WTC11 (cell line): ENCODE data around the gene CXorf65. TPM values are rescaled to one million over a fixed set of nuclear protein-coding genes. Genes with fewer than 3 reads are reported as not detected.

Source experiments
- ATAC-seq: fragments of 200-7000 bp; cut with Tn5 transposase; 2 replicates; pipeline ENCODE4 v1.10.0; 2021; ENCODE audit warnings: mild to moderate bottlenecking, moderate library complexity
- CTCF ChIA-PET: fragments of 300-600 bp; sonication (Branson Sonifier 250); formaldehyde crosslinking; loops from one replicate; lab custom pipeline; 2021; ENCODE audit warnings: antibody characterized with exemption; lab: Charles Lee
- POLR2A ChIA-PET: fragments of 350-600 bp; sonication (Branson Sonifier 250); formaldehyde crosslinking; loops from one replicate; lab custom pipeline; 2021; ENCODE audit warnings: antibody characterized with exemption; lab: Charles Lee
- DNase-seq: peaks from one replicate; pipeline ENCODE4 v3.0.0; 2021; ENCODE audit warnings: low spot score
- H3K27ac Mint-ChIP-seq: 2 replicates; pipeline ENCODE4 v1.8.0; 2021; ENCODE audit warnings: mixed read lengths
- H3K27me3 Mint-ChIP-seq: 2 replicates; pipeline ENCODE4 v1.8.0; 2021; ENCODE audit warnings: low read depth, mild to moderate bottlenecking, moderate library complexity, mixed read lengths
- H3K36me3 Mint-ChIP-seq: 2 replicates; pipeline ENCODE4 v1.8.0; 2021; ENCODE audit warnings: mixed read lengths
- H3K4me1 Mint-ChIP-seq: 2 replicates; pipeline ENCODE4 v1.8.0; 2022; ENCODE audit warnings: mixed read lengths
- H3K4me3 Mint-ChIP-seq: 2 replicates; pipeline ENCODE4 v1.8.0; 2021; ENCODE audit warnings: mild to moderate bottlenecking, moderate library complexity, mixed read lengths
- H3K9me3 Mint-ChIP-seq: 2 replicates; pipeline ENCODE4 v1.8.0; 2021; ENCODE audit warnings: mixed read lengths
- ETV6 ChIP-seq: sonication (generic); formaldehyde crosslinking; IDR thresholded peaks from 2 replicates; pipeline ENCODE4 v1.8.1; 2022; ENCODE audit warnings: mild to moderate bottlenecking, missing genetic modification reagents
- FOXP4 ChIP-seq: sonication (generic); formaldehyde crosslinking; IDR thresholded peaks from 2 replicates; pipeline ENCODE4 v1.8.0; 2022; ENCODE audit warnings: mild to moderate bottlenecking, missing genetic modification reagents
- IRF2 ChIP-seq: sonication (generic); formaldehyde crosslinking; IDR thresholded peaks from 2 replicates; pipeline ENCODE4 v1.8.0; 2022; ENCODE audit warnings: low read depth, missing genetic modification reagents, borderline replicate concordance
- JUN ChIP-seq: sonication (generic); formaldehyde crosslinking; IDR thresholded peaks from 2 replicates; pipeline ENCODE4 v1.8.0; 2023; ENCODE audit warnings: mild to moderate bottlenecking, missing genetic modification reagents
- MXD4 ChIP-seq: fragments of 250-450 bp; sonication (Bioruptor Pico); IDR thresholded peaks from 2 replicates; pipeline ENCODE4 v1.8.0; 2021; ENCODE audit warnings: mild to moderate bottlenecking, moderate library complexity, borderline replicate concordance
- TEAD1 ChIP-seq: sonication (generic); formaldehyde crosslinking; IDR thresholded peaks from 2 replicates; pipeline ENCODE4 v1.8.0; 2022; ENCODE audit warnings: mild to moderate bottlenecking, missing genetic modification reagents
- ZMAT4 ChIP-seq: fragments of 250-450 bp; sonication (Bioruptor Pico); IDR thresholded peaks from 2 replicates; pipeline ENCODE4 v1.9.0; 2021; ENCODE audit warnings: mild to moderate bottlenecking
- ZNF138 ChIP-seq: sonication (generic); formaldehyde crosslinking; conservative IDR thresholded peaks from 2 replicates; pipeline ENCODE4 v1.8.1; 2022; ENCODE audit warnings: mild to moderate bottlenecking, moderate library complexity, missing genetic modification reagents
- ZNF425 ChIP-seq: fragments of 250-450 bp; sonication (Bioruptor Pico); conservative IDR thresholded peaks from 2 replicates; pipeline ENCODE4 v1.9.0; 2021; ENCODE audit warnings: mild to moderate bottlenecking
- ZNF671 ChIP-seq: fragments of 250-450 bp; sonication (Bioruptor Pico); IDR thresholded peaks from 2 replicates; pipeline ENCODE4 v1.8.0; 2021; ENCODE audit warnings: mild to moderate bottlenecking
- total RNA-seq: library from RNA; stranded (reverse); gene quantifications from 3 replicates; pipeline ENCODE4 v1.2.3, GENCODE V29; 2021
- TF ChIP-seq, protein P1 (sequence below): sonication (generic); formaldehyde crosslinking; IDR thresholded peaks from 2 replicates; pipeline ENCODE4 v1.8.1; 2022; ENCODE audit warnings: low read depth, missing genetic modification reagents, borderline replicate concordance
- TF ChIP-seq, protein P2 (sequence below): sonication (generic); formaldehyde crosslinking; conservative IDR thresholded peaks from 2 replicates; pipeline ENCODE4 v1.8.1; 2023; ENCODE audit warnings: mild to moderate bottlenecking, low read depth, missing genetic modification reagents, moderate library complexity
- TF ChIP-seq, protein P3 (sequence below): sonication (generic); formaldehyde crosslinking; IDR thresholded peaks from 2 replicates; pipeline ENCODE4 v1.8.1; 2022; ENCODE audit warnings: missing genetic modification reagents, borderline replicate concordance
- TF ChIP-seq, protein P4 (sequence below): sonication (generic); formaldehyde crosslinking; IDR thresholded peaks from 2 replicates; pipeline ENCODE4 v1.8.1; 2023; ENCODE audit warnings: mild to moderate bottlenecking, missing genetic modification reagents, moderate library complexity

The CXorf65 gene
- total RNA-seq, 1 experiment from 2014 or later, result not detected

DNA sequence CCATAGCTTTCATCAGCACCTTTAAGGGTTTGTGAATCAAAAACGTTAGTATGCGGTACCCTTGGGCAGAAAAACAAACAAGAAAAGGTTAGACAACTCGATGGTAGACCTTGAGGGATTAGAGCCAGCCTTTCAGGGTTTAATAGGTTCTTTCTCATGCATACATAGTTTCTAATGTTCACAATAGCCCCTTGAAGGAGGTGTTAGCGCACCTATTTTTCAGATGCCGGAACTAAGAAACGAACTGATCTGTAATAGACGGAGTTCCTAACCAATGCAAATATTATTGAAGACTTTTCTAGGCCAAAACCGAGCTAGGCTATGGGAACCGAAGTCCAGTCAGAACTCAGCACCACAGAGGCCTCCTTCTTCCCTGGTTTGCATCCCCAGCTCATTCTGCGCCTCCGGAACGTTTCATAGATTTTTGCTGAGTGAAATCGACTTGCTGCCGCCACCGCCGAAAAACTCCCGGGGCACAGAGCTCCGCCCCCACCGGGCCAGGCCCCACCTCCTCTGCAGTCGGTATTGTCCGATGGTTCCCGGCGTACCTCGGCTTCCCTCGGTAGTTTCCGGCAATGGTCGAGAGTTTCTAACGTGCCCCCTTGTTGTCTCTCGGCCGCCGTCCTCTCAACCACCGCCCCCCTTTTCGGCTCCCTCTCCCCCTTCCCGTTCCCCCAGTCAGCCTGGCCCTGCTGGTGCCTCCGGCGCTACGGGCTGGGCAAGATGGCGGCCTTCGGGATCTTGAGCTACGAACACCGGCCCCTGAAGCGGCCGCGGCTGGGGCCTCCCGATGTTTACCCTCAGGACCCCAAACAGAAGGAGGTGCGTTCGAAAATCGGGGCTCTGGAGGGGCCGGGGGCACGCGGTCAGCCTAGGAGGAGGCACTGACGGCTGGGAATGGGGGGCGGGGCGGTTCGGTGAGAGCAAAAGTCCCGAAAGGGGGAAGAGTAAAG, 11.8 kb upstream of the CXorf65 start, which contains the start of gene MED12:
Gene MED12, plus strand, starts transcription at position 565 of the 953 bp plus-strand sequence. Its CDS starts 159 bp downstream, at position 724.
- TF ChIP-seq ETV6 (CRISPR knock-in tag) (no peak), ZMAT4 (CRISPR knock-in tag) (no peak), ZNF425 (CRISPR knock-in tag) (no peak), IRF2 (CRISPR knock-in tag) (no peak), FOXP4 (CRISPR knock-in tag) (no peak), MXD4 (no peak), JUN (CRISPR knock-in tag) (no peak)
- TF ChIP-seq, protein P1, sequence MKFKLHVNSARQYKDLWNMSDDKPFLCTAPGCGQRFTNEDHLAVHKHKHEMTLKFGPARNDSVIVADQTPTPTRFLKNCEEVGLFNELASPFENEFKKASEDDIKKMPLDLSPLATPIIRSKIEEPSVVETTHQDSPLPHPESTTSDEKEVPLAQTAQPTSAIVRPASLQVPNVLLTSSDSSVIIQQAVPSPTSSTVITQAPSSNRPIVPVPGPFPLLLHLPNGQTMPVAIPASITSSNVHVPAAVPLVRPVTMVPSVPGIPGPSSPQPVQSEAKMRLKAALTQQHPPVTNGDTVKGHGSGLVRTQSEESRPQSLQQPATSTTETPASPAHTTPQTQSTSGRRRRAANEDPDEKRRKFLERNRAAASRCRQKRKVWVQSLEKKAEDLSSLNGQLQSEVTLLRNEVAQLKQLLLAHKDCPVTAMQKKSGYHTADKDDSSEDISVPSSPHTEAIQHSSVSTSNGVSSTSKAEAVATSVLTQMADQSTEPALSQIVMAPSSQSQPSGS (CRISPR knock-in tag), result no peak
- TF ChIP-seq, protein P2, sequence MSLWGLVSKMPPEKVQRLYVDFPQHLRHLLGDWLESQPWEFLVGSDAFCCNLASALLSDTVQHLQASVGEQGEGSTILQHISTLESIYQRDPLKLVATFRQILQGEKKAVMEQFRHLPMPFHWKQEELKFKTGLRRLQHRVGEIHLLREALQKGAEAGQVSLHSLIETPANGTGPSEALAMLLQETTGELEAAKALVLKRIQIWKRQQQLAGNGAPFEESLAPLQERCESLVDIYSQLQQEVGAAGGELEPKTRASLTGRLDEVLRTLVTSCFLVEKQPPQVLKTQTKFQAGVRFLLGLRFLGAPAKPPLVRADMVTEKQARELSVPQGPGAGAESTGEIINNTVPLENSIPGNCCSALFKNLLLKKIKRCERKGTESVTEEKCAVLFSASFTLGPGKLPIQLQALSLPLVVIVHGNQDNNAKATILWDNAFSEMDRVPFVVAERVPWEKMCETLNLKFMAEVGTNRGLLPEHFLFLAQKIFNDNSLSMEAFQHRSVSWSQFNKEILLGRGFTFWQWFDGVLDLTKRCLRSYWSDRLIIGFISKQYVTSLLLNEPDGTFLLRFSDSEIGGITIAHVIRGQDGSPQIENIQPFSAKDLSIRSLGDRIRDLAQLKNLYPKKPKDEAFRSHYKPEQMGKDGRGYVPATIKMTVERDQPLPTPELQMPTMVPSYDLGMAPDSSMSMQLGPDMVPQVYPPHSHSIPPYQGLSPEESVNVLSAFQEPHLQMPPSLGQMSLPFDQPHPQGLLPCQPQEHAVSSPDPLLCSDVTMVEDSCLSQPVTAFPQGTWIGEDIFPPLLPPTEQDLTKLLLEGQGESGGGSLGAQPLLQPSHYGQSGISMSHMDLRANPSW (CRISPR knock-in tag), result no peak
- TF ChIP-seq, protein P3, sequence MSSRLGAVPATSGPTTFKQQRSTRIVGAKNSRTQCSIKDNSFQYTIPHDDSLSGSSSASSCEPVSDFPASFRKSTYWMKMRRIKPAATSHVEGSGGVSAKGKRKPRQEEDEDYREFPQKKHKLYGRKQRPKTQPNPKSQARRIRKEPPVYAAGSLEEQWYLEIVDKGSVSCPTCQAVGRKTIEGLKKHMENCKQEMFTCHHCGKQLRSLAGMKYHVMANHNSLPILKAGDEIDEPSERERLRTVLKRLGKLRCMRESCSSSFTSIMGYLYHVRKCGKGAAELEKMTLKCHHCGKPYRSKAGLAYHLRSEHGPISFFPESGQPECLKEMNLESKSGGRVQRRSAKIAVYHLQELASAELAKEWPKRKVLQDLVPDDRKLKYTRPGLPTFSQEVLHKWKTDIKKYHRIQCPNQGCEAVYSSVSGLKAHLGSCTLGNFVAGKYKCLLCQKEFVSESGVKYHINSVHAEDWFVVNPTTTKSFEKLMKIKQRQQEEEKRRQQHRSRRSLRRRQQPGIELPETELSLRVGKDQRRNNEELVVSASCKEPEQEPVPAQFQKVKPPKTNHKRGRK (CRISPR knock-in tag), result no peak
- ATAC-seq, result peak; percentile 99
- ChIA-PET CTCF (interaction anchor here (0.7 to 1.7 kb wide), 8 partner anchors 10 to 148 kb away, joined by 3 to 9 read pairs (median 5); no protein-coding TSS in a partner anchor), POLR2A (interaction anchor here (0.6 to 1.7 kb wide), 8 partner anchors 15 to 248 kb away, joined by 3 to 7 read pairs (median 4); partner anchors contain the start of genes NONO and TAF1)
- Mint-ChIP-seq H3K4me3 (peak within 1 kb of the TSS; percentile 74), H3K9me3 (no peaks in the 10 kb centered on the region), H3K27me3 (peaks cover 34% of the 10 kb centered on the region), H3K36me3 (peaks cover 22% of the 10 kb centered on the region), H3K4me1 (0 out of 2 replicates have a peak, but pooled peaks cover 2% of the 10 kb centered on the region), H3K27ac (peak within 1 kb of the TSS; percentile 45; the same call in 1 of the 2 replicates)
- DNase-seq, result peak; percentile 89

DNA sequence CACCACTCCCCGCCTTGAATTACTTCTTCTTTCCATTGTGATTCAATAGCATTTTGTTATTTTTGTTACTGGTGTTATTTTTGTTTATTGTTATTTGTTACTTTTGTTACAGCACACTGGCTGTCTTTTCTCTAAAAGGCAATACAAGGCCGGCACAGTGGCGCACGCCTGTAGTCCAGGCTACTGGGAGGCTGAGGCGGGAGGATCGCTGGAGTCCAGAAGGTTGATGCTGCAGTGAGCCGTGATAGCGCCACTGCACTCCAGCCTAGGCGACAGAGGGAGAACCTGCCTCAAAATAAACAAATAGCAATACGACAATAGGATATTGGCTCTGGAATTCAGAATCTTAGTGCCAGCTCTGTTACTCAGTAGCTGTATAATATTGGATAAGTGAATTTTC, 10.8 kb upstream of the CXorf65 start:
- ChIA-PET POLR2A (interaction anchor here (1.5 to 1.7 kb wide), 2 partner anchors 17 to 27 kb away, joined by 4 read pairs; no protein-coding TSS in a partner anchor), CTCF (no interaction called here)
- H3K27ac Mint-ChIP-seq, result no peak overlapping the region
- H3K9me3 Mint-ChIP-seq, result no peaks in the 10 kb centered on the region
- peaks cover 13% of the 10 kb centered on the region for H3K36me3 Mint-ChIP-seq
- no peak for TF ChIP-seq ZNF138 (CRISPR knock-in tag)
- TF ChIP-seq, protein P4, sequence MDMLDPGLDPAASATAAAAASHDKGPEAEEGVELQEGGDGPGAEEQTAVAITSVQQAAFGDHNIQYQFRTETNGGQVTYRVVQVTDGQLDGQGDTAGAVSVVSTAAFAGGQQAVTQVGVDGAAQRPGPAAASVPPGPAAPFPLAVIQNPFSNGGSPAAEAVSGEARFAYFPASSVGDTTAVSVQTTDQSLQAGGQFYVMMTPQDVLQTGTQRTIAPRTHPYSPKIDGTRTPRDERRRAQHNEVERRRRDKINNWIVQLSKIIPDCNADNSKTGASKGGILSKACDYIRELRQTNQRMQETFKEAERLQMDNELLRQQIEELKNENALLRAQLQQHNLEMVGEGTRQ (CRISPR knock-in tag), result no peak
- TF ChIP-seq ZNF671, result no peak
- TF ChIP-seq TEAD1 (CRISPR knock-in tag), result no peak
- TF ChIP-seq, protein P3 (CRISPR knock-in tag), result no peak
- DNase-seq (no peak), ATAC-seq (no peak)
- H3K27me3 Mint-ChIP-seq, result peaks cover 42% of the 10 kb centered on the region
- 0 out of 2 replicates have a peak, but pooled peaks cover 2% of the 10 kb centered on the region for H3K4me1 Mint-ChIP-seq
- peak overlapping the region; percentile 29; the same call in 1 of the 2 replicates for H3K4me3 Mint-ChIP-seq
